Panc1 (cell line): ENCODE measurements around the gene CLEC4F. TPM values are rescaled to one million over a fixed set of nuclear protein-coding genes. Genes with fewer than 3 reads are reported as not detected.

Source experiments
- ATAC-seq: fragments of 200-7000 bp; cut with Tn5 transposase; 2 replicates; pipeline ENCODE4 v1.9.1; 2020; ENCODE audit warnings: mild to moderate bottlenecking, moderate library complexity
- BruUV-seq: library from RNA; stranded (reverse); fragments of 400-500 nt; replicated peaks from 2 replicates; lab custom pipeline; 2021; lab: Mats Ljungman, UMichigan
- CTCF ChIA-PET: fragments of 300-600 bp; sonication (Branson Sonifier 250); formaldehyde crosslinking; loops from one replicate; lab custom pipeline; 2022; ENCODE audit warnings: antibody characterized with exemption; lab: Charles Lee
- POLR2A ChIA-PET: fragments of 300-600 bp; sonication (Branson Sonifier 250); formaldehyde crosslinking; loops from one replicate; lab custom pipeline; 2022; ENCODE audit warnings: antibody characterized with exemption; lab: Charles Lee
- DNase-seq: peaks from one replicate; pipeline ENCODE4 v3.0.0-alpha.2; 2010; ENCODE audit warnings: low read depth, low spot score
- H3K27ac ChIP-seq: 2 replicates; pipeline ENCODE4 v1.5.1; 2011; ENCODE audit warnings: mild to moderate bottlenecking, low read length, inconsistent platforms
- H3K27me3 ChIP-seq: fragments of 200-500 bp; sonication (Bioruptor generic); 2 replicates; pipeline ENCODE4 v1.6.0; 2014; ENCODE audit warnings: low read length, inconsistent platforms; ENCODE audit not compliant: control insufficient read depth, insufficient read depth
- H3K36me3 ChIP-seq: fragments of 200-500 bp; sonication (Bioruptor generic); 2 replicates; pipeline ENCODE4 v1.5.1; 2014; ENCODE audit warnings: inconsistent platforms, mild to moderate bottlenecking, low read length, moderate library complexity; ENCODE audit not compliant: control insufficient read depth, insufficient read depth
- H3K4me1 ChIP-seq: 2 replicates; pipeline ENCODE4 v1.5.1; 2011; ENCODE audit warnings: inconsistent platforms, mild to moderate bottlenecking, low read length, moderate library complexity; ENCODE audit not compliant: control insufficient read depth, insufficient read depth
- H3K4me3 ChIP-seq, 2 experiments: 2 replicates each; pipeline ENCODE4 v1.5.1; 2011 to 2012; ENCODE audit warnings: low read depth in 2 of 2, low read length in 2 of 2, mild to moderate bottlenecking in 2 of 2, inconsistent platforms in 1 of 2, moderate library complexity in 1 of 2
- H3K9me3 ChIP-seq: fragments of 200-500 bp; sonication (Bioruptor generic); 2 replicates; pipeline ENCODE4 v1.5.1; 2014; ENCODE audit warnings: low read depth, mild to moderate bottlenecking, inconsistent platforms, low read length, moderate library complexity; ENCODE audit not compliant: control insufficient read depth, insufficient read depth
- CTCF ChIP-seq: fragments of 450-650 bp; IDR thresholded peaks from 2 replicates; pipeline ENCODE4 v1.5.1; 2017; ENCODE audit warnings: mild to moderate bottlenecking
- POLR2AphosphoS5 ChIP-seq: IDR thresholded peaks from 2 replicates; pipeline ENCODE4 v1.6.1; 2012; ENCODE audit warnings: mild to moderate bottlenecking, low read depth, low read length, moderate library complexity
- SIN3A ChIP-seq: IDR thresholded peaks from 2 replicates; pipeline ENCODE4 v1.6.1; 2012; ENCODE audit warnings: low read depth, mild to moderate bottlenecking, low read length, moderate library complexity, borderline replicate concordance; ENCODE audit not compliant: insufficient read depth
- TCF7L2 ChIP-seq: IDR thresholded peaks from 2 replicates; pipeline ENCODE4 v1.6.1; 2011; ENCODE audit warnings: mild to moderate bottlenecking, low read depth, low read length, inconsistent platforms
- in situ Hi-C: cut with HindIII; loops from 2 replicates; pipeline ENCODE4 v1.10.0; 2016; ENCODE audit warnings: low sequenced_read_pairs, low pct_unique_long_range_greater_than_20kb
- intact Hi-C: fragments of 100-400 bp; cut with micrococcal nuclease; formaldehyde crosslinking; loops from one replicate; pipeline ENCODE4 v1.10.0; 2022; ENCODE audit not compliant: unreplicated experiment
- total RNA-seq: library from RNA; stranded (reverse); gene quantifications from one replicate; pipeline ENCODE4 v1.2.1, GENCODE V29; 2021; ENCODE audit not compliant: unreplicated experiment
- TF ChIP-seq, protein P1 (sequence below), 2 experiments: IDR thresholded peaks; 2 replicates each; pipeline ENCODE4 v1.6.1; 2011 to 2012; ENCODE audit warnings: low read depth in 2 of 2, control low read depth in 1 of 2, low read length in 1 of 2, mild to moderate bottlenecking in 1 of 2, moderate library complexity in 1 of 2; ENCODE audit not compliant: insufficient read depth in 1 of 2

Gene CLEC4F
- total RNA-seq, 1 experiment from 2014 or later, result not detected

DNA sequence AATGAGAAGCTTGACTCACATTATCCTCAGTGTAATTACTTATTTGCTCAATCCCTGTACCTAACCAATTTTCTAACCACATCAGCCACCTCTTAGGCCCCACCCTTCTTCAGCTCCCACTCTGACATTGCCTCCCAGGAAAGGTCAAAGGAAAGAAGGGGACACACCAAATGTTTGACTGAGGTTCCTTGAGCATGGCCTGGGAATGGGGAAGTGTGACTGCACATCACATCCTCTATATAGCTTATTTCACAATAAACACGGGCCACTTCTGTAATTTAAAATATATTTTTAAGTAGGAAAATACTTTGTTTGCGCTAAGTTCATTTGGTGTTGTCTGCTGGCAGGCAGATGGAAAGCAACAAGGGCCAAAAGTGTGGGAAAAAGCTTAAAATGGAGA lies 26.9 kb downstream of the CLEC4F start:
- ATAC-seq, result no peak
- CTCF ChIA-PET, result no interaction called here
- no peaks in the 10 kb centered on the region for H3K4me1 ChIP-seq
- POLR2A ChIA-PET, result no interaction called here
- no peaks in the 10 kb centered on the region for H3K36me3 ChIP-seq
- no peak overlapping the region for H3K27ac ChIP-seq
- BruUV-seq, result no TSS peak
- no peak overlapping the region for H3K4me3 ChIP-seq
- in situ Hi-C loops, result no loop called here
- H3K27me3 ChIP-seq, result peaks cover 31% of the 10 kb centered on the region
- intact Hi-C loops, result no loop called here
- no peak for DNase-seq
- no peaks in the 10 kb centered on the region for H3K9me3 ChIP-seq
- no peak for TF ChIP-seq SIN3A
- TF ChIP-seq, protein P1, sequence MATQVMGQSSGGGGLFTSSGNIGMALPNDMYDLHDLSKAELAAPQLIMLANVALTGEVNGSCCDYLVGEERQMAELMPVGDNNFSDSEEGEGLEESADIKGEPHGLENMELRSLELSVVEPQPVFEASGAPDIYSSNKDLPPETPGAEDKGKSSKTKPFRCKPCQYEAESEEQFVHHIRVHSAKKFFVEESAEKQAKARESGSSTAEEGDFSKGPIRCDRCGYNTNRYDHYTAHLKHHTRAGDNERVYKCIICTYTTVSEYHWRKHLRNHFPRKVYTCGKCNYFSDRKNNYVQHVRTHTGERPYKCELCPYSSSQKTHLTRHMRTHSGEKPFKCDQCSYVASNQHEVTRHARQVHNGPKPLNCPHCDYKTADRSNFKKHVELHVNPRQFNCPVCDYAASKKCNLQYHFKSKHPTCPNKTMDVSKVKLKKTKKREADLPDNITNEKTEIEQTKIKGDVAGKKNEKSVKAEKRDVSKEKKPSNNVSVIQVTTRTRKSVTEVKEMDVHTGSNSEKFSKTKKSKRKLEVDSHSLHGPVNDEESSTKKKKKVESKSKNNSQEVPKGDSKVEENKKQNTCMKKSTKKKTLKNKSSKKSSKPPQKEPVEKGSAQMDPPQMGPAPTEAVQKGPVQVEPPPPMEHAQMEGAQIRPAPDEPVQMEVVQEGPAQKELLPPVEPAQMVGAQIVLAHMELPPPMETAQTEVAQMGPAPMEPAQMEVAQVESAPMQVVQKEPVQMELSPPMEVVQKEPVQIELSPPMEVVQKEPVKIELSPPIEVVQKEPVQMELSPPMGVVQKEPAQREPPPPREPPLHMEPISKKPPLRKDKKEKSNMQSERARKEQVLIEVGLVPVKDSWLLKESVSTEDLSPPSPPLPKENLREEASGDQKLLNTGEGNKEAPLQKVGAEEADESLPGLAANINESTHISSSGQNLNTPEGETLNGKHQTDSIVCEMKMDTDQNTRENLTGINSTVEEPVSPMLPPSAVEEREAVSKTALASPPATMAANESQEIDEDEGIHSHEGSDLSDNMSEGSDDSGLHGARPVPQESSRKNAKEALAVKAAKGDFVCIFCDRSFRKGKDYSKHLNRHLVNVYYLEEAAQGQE (IDR thresholded peaks at IDR 0.05; ENCODE audit: insufficient read depth in 1 of 2, low read depth in 2 of 2, low read length in 1 of 2), result no peak

DNA sequence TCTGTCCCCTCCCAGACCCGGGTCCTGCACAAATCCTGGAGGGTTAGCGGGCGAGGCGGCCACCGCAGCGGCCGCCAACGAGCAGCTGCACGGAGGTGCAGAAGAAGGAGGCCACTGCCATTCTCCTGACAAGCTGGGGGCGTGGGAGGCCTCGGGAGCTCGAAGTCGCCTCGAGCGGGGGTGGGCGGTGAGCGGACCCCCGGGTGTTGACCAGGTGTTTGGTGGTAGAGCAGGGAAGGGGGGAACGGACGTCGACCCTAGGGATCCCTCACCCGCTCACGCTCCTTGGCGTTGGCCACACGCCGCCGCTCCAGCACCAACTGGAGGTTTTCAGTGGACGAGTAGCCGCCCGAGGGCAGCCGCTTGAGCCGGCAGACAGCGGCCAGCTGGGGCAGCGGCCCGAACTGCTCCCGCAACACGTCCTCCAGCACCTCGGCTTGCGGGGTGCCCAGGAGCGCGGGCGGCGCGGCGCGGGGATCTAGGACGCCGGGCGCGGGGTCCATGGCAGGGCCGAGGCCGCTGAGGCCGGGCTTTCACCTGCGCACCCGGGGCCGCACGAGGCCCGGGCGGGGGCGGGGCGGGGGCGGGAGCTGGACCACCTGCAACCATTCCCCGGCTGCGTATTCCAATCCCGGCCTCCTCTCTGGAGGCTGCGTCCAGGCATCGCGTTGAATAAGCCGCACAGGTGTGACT lies 30.1 kb downstream of the CLEC4F start, which contains the start of gene FIGLA:
Gene FIGLA (minus strand): TSS at position 508 of the 693 bp plus-strand sequence. CDS start 5 bp downstream, at position 503.
- in situ Hi-C loops (no loop called here), intact Hi-C loops (no loop called here)
- ChIA-PET CTCF (interaction anchor here (0.6 to 0.7 kb wide), 3 partner anchors 29 to 74 kb away, joined by 3 to 8 read pairs (median 4); no protein-coding TSS in a partner anchor), POLR2A (no interaction called here)
- Histone ChIP-seq H3K9me3 (no peaks in the 10 kb centered on the region), H3K4me3 (no peak within 1 kb of the TSS), H3K4me1 (no peaks in the 10 kb centered on the region), H3K27ac (no peak within 1 kb of the TSS), H3K27me3 (peaks cover 36% of the 10 kb centered on the region), H3K36me3 (no peaks in the 10 kb centered on the region)
- DNase-seq (no peak), ATAC-seq (no peak)
- TF ChIP-seq CTCF, result no peak
- TF ChIP-seq, protein P1 (IDR thresholded peaks at IDR 0.05; ENCODE audit: insufficient read depth in 1 of 2, low read depth in 2 of 2, low read length in 1 of 2), result no peak
- TF ChIP-seq POLR2AphosphoS5, result no peak
- TF ChIP-seq SIN3A, result no peak
- TF ChIP-seq TCF7L2, result no peak
- no TSS peak for BruUV-seq
